OCI-M1 (cell line): ENCODE results near the gene RNGTT.

Experiments
- DNase-seq: peaks from one replicate; lab custom pipeline; 2025; lab: John Stamatoyannopoulos, UW

The RNGTT gene

GRCh38 chr6:88910922-88911778, 52.3 kb downstream of the RNGTT start:
- peak; percentile 37 for DNase-seq

- no peak for DNase-seq
Observed at GRCh38 chr6:88908598-88909548, 54.5 kb downstream of the RNGTT start.

GRCh38 chr6:88907148-88907547, 56.3 kb downstream of the RNGTT start:
- peak; percentile 39 for DNase-seq

GRCh38 chr6:88899569-88900316, 63.7 kb downstream of the RNGTT start:
- DNase-seq: peak; percentile 34

- DNase-seq: no peak
Observed at GRCh38 chr6:88895911-88896310, 67.5 kb downstream of the RNGTT start.

- peak; percentile 89 for DNase-seq
Observed at GRCh38 chr6:88890860-88891845, 72.3 kb downstream of the RNGTT start.

- peak; percentile 57 for DNase-seq
Observed at GRCh38 chr6:88890394-88890793, 73.0 kb downstream of the RNGTT start.

GRCh38 chr6:88884361-88884760, 79.1 kb downstream of the RNGTT start:
- no peak for DNase-seq

GRCh38 chr6:88882536-88882935, 80.9 kb downstream of the RNGTT start:
- DNase-seq: no peak

- DNase-seq: peak; percentile 56
Observed at GRCh38 chr6:88881451-88881850, 82.0 kb downstream of the RNGTT start.

- no peak for DNase-seq
Observed at GRCh38 chr6:88880021-88880420, 83.4 kb downstream of the RNGTT start.

GRCh38 chr6:88877893-88878292, 85.5 kb downstream of the RNGTT start:
- DNase-seq: no peak

GRCh38 chr6:88872962-88873361, 90.5 kb downstream of the RNGTT start:
- peak; percentile 33 for DNase-seq

GRCh38 chr6:88871498-88871897, 91.9 kb downstream of the RNGTT start:
- DNase-seq: peak; percentile 40

- peak; percentile 84 for DNase-seq
Observed at GRCh38 chr6:88870717-88871330, 92.6 kb downstream of the RNGTT start.

GRCh38 chr6:88869263-88870020, 94.0 kb downstream of the RNGTT start:
- DNase-seq: peak; percentile 75

GRCh38 chr6:88867841-88868731, 95.3 kb downstream of the RNGTT start:
- DNase-seq: no peak

GRCh38 chr6:88866856-88867255, 96.6 kb downstream of the RNGTT start:
- DNase-seq: no peak

GRCh38 chr6:88865275-88865674, 98.1 kb downstream of the RNGTT start:
- DNase-seq: no peak
